OCI-LY3 (cell line): Measurements from ENCODE around the gene RPRD2.

Experiments used
- H2AFZ ChIP-seq: fragments of 200-600, 300-600 bp; shearing (Covaris generic); 2 replicates; pipeline ENCODE4 v1.6.0; 2014; ENCODE audit warnings: antibody characterized with exemption, low read depth, low read length
- H3K27ac ChIP-seq: fragments of 200-600, 300-600 bp; sonication (generic); 2 replicates; pipeline ENCODE4 v1.5.1; 2014; ENCODE audit warnings: mild to moderate bottlenecking, low read length, moderate library complexity, mixed read lengths
- H3K27me3 ChIP-seq: fragments of 200-600, 300-600 bp; sonication (generic); 2 replicates; pipeline ENCODE4 v1.6.1; 2014; ENCODE audit warnings: low read depth, low read length, mixed read lengths
- H3K36me3 ChIP-seq: fragments of 200-600, 300-600 bp; sonication (generic); replicated peaks from 2 replicates; pipeline ENCODE3; 2014; ENCODE audit warnings: low read depth, low read length, mixed read lengths
- H3K4me1 ChIP-seq: fragments of 300-600, 200-600 bp; sonication (generic); 2 replicates; pipeline ENCODE4 v1.6.1; 2014; ENCODE audit warnings: low read length, mixed read lengths
- H3K4me2 ChIP-seq: fragments of 200-600, 300-600 bp; sonication (generic); 2 replicates; pipeline ENCODE4 v1.6.1; 2014; ENCODE audit warnings: low read length, mixed read lengths
- H3K4me3 ChIP-seq: fragments of 300-600, 200-600 bp; sonication (generic); 2 replicates; pipeline ENCODE4 v1.5.1; 2014; ENCODE audit warnings: antibody characterized with exemption, mild to moderate bottlenecking, low read length, moderate library complexity
- H3K79me2 ChIP-seq: fragments of 300-600, 200-600 bp; shearing (Covaris generic); 2 replicates; pipeline ENCODE4 v1.6.1; 2014; ENCODE audit warnings: mild to moderate bottlenecking, low read length, mixed read lengths
- H3K9ac ChIP-seq: fragments of 300-600, 200-600 bp; shearing (Covaris generic); 2 replicates; pipeline ENCODE4 v1.6.0; 2014; ENCODE audit warnings: mild to moderate bottlenecking, low read length, moderate library complexity
- H3K9me3 ChIP-seq: fragments of 200-600, 300-600 bp; shearing (Covaris generic); 2 replicates; pipeline ENCODE4 v1.6.1; 2014; ENCODE audit warnings: low read length, mixed read lengths; ENCODE audit not compliant: insufficient read depth
- H4K20me1 ChIP-seq: fragments of 200-600, 300-600 bp; sonication (generic); 2 replicates; pipeline ENCODE4 v1.6.1; 2016; ENCODE audit warnings: low read length, mixed read lengths; ENCODE audit not compliant: insufficient read depth
- CTCF ChIP-seq: fragments of 200-600, 300-600 bp; sonication (generic); IDR thresholded peaks from 2 replicates; pipeline ENCODE4 v1.5.1; 2014; ENCODE audit warnings: antibody characterized with exemption, low read length, low read depth
- EZH2phosphoT487 ChIP-seq: fragments of 200-600 bp; shearing (Covaris generic); IDR thresholded peaks from 2 replicates; pipeline ENCODE4 v1.6.1; 2018; ENCODE audit warnings: antibody characterized with exemption, mixed run types, low read depth

The RPRD2 gene

GRCh38 chr1:150473659-150474058, 109.7 kb downstream of the RPRD2 start:
- no peak overlapping the region for H2AFZ ChIP-seq
- H3K4me1 ChIP-seq: no peaks in the 10 kb centered on the region
- H3K4me2 ChIP-seq: no peak overlapping the region
- H4K20me1 ChIP-seq: no peaks in the 10 kb centered on the region
- peaks cover 24% of the 10 kb centered on the region for H3K36me3 ChIP-seq
- H3K79me2 ChIP-seq: no peaks in the 10 kb centered on the region
- no peak overlapping the region for H3K27ac ChIP-seq
- H3K27me3 ChIP-seq: no peaks in the 10 kb centered on the region
- no peaks in the 10 kb centered on the region for H3K9me3 ChIP-seq
- no peak overlapping the region for H3K4me3 ChIP-seq
- no peak for TF ChIP-seq EZH2phosphoT487
- H3K9ac ChIP-seq: no peak overlapping the region

- H3K27ac ChIP-seq: no peak overlapping the region
- H3K27me3 ChIP-seq: no peaks in the 10 kb centered on the region
- H3K4me1 ChIP-seq: no peaks in the 10 kb centered on the region
Observed at GRCh38 chr1:150474869-150475268, 110.9 kb downstream of the RPRD2 start.

DNA sequence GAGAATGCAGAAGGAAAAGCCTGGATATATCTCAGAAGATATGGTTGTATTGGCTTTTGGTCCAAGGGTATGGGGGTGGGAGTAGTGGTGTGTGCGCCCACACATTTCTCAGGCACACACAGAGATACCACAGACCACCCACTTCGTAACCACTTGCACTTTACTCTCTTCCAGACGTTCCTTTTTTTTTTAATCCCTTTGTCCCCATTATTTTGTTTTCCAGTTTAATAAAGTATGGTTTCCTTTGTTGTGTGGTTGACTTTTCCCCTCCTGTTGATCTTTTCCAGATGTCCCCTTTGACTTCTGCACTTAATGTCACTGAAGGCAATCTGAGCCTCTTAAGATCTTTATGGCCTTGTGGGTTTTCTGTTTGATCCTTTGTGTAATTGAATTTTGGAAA, 112.8 kb downstream of the RPRD2 start:
- H3K79me2 ChIP-seq: no peaks in the 10 kb centered on the region
- H3K27me3 ChIP-seq: no peaks in the 10 kb centered on the region
- H3K9ac ChIP-seq: no peak overlapping the region
- H2AFZ ChIP-seq: no peak overlapping the region
- no peaks in the 10 kb centered on the region for H3K4me1 ChIP-seq
- peaks cover 10% of the 10 kb centered on the region for H3K36me3 ChIP-seq
- no peaks in the 10 kb centered on the region for H3K9me3 ChIP-seq
- no peak overlapping the region for H3K27ac ChIP-seq
- no peak for TF ChIP-seq EZH2phosphoT487
- TF ChIP-seq CTCF: no peak
- H3K4me2 ChIP-seq: no peak overlapping the region
- H4K20me1 ChIP-seq: no peaks in the 10 kb centered on the region
- H3K4me3 ChIP-seq: no peak overlapping the region

More at GRCh38 chr1:150474869-150475268, 110.9 kb downstream of the RPRD2 start:
- Histone ChIP-seq H2AFZ (no peak overlapping the region), H3K4me3 (no peak overlapping the region), H3K9ac (no peak overlapping the region), H3K36me3 (peaks cover 24% of the 10 kb centered on the region), H3K79me2 (no peaks in the 10 kb centered on the region), H3K4me2 (no peak overlapping the region), H4K20me1 (no peaks in the 10 kb centered on the region), H3K9me3 (no peaks in the 10 kb centered on the region)
- TF ChIP-seq CTCF (no peak), EZH2phosphoT487 (no peak)

- H3K9me3 ChIP-seq: no peaks in the 10 kb centered on the region
- H3K4me1 ChIP-seq: no peaks in the 10 kb centered on the region
- H3K4me3 ChIP-seq: no peak overlapping the region
- no peaks in the 10 kb centered on the region for H3K27me3 ChIP-seq
- no peaks in the 10 kb centered on the region for H3K79me2 ChIP-seq
- no peak overlapping the region for H3K4me2 ChIP-seq
- no peaks in the 10 kb centered on the region for H4K20me1 ChIP-seq
- no peak overlapping the region for H3K27ac ChIP-seq
- H2AFZ ChIP-seq: no peak overlapping the region
- TF ChIP-seq EZH2phosphoT487: no peak
- TF ChIP-seq CTCF: no peak
- H3K9ac ChIP-seq: no peak overlapping the region
- H3K36me3 ChIP-seq: peaks cover 5% of the 10 kb centered on the region
Observed at GRCh38 chr1:150477320-150477719, 113.4 kb downstream of the RPRD2 start.

- no peaks in the 10 kb centered on the region for H3K79me2 ChIP-seq
Observed at GRCh38 chr1:150477733-150478132, 113.8 kb downstream of the RPRD2 start.

More at GRCh38 chr1:150477733-150478132, 113.8 kb downstream of the RPRD2 start:
- no peak overlapping the region for H3K27ac ChIP-seq
- H3K27me3 ChIP-seq: no peaks in the 10 kb centered on the region
- no peak overlapping the region for H3K4me2 ChIP-seq
- no peaks in the 10 kb centered on the region for H4K20me1 ChIP-seq
- H3K36me3 ChIP-seq: peaks cover 4% of the 10 kb centered on the region
- no peak overlapping the region for H3K4me3 ChIP-seq
- H3K9me3 ChIP-seq: no peaks in the 10 kb centered on the region
- no peak overlapping the region for H2AFZ ChIP-seq
- H3K9ac ChIP-seq: no peak overlapping the region
- H3K4me1 ChIP-seq: no peaks in the 10 kb centered on the region
- TF ChIP-seq EZH2phosphoT487: no peak
- no peak for TF ChIP-seq CTCF
